GM12892 (cell line): ENCODE measurements around the gene RFX3.

Experiments used
- POLR2A ChIP-seq: IDR thresholded peaks from 2 replicates; pipeline ENCODE4 v1.6.1; 2011; ENCODE audit warnings: low read depth, low read length, control low read depth
- POLR2AphosphoS5 ChIP-seq: IDR thresholded peaks from 2 replicates; pipeline ENCODE4 v1.6.1; 2011; ENCODE audit warnings: low read depth, low read length, control low read depth

- TF ChIP-seq POLR2A: no peak
- TF ChIP-seq POLR2AphosphoS5: no peak
These were observed 81.8 kb downstream of the RFX3 start for GRCh38 chr9:3444016-3444415.
